ENCODE data around the gene RPL18.

Gene RPL18

GRCh38 chr19:48638831-48639381 lies 19.9 kb upstream of the RPL18 start:
- no peak for DNase-seq (ENCODE audit: low read depth)
- no peak overlapping the region for H3K4me3 ChIP-seq (ENCODE audit: control insufficient read depth, low read depth, low read length)
- TF ChIP-seq, protein P1, sequence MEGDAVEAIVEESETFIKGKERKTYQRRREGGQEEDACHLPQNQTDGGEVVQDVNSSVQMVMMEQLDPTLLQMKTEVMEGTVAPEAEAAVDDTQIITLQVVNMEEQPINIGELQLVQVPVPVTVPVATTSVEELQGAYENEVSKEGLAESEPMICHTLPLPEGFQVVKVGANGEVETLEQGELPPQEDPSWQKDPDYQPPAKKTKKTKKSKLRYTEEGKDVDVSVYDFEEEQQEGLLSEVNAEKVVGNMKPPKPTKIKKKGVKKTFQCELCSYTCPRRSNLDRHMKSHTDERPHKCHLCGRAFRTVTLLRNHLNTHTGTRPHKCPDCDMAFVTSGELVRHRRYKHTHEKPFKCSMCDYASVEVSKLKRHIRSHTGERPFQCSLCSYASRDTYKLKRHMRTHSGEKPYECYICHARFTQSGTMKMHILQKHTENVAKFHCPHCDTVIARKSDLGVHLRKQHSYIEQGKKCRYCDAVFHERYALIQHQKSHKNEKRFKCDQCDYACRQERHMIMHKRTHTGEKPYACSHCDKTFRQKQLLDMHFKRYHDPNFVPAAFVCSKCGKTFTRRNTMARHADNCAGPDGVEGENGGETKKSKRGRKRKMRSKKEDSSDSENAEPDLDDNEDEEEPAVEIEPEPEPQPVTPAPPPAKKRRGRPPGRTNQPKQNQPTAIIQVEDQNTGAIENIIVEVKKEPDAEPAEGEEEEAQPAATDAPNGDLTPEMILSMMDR (IDR thresholded peaks at IDR 0.05; ENCODE audit: control insufficient read depth, insufficient read depth, low read depth, low read length, missing control alignments), result no peak

DNA sequence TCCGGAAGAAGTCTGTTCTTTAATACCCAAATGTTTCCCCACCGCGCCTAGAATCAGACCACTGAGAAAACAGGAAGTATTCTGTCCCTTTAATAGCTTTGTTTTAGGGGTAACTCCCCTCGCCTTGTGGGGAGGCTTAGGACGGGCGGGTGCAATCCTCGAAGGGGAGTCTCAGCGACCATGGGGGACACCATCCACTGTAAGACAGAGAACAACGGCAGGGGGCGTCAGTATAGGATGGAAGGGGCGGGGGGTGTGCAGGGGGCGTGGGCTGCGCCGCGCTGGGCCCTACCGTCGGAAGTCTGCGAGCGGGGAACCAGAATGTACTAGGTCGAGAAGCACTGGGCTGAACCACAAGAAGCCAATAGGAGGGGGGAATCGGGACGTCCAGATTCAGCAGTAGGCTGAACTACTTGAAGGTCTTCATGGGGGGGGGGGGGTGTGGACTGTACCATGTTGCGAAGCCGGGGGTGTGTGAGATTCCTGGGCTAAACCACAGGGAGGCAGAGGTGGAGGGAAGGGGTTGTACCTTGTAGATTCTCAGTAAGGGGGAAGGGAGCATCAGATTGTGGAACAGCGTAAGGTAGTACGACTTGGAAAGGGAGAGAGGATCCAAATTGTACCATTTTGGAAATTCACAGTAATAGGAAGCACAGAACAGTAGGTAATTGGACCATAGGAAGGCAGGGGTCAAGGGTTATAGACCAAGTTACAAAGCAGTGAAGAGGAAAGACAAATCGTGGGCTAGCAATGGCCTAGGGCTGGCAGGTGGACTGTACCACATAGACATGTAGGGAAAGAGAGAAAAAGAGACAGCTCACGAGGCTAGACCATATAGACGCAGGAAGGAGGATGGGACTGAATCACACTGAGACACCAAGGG lies 19.2 kb upstream of the RPL18 start:
- TF ChIP-seq, protein P1 (IDR thresholded peaks at IDR 0.05; ENCODE audit: control insufficient read depth, insufficient read depth, low read depth, low read length, missing control alignments), result no peak
- DNase-seq (ENCODE audit: low read depth), result peak; percentile 94

GRCh38 chr19:48637449-48637947 lies 18.5 kb upstream of the RPL18 start:
- TF ChIP-seq, protein P1 (IDR thresholded peaks at IDR 0.05; ENCODE audit: control insufficient read depth, insufficient read depth, low read depth, low read length, missing control alignments), result no peak
- peak; percentile 97 for DNase-seq (ENCODE audit: low read depth)
- H3K4me3 ChIP-seq (ENCODE audit: control insufficient read depth, low read depth, low read length), result peak overlapping the region; percentile 63

More for the DNA sequence above, 19.2 kb upstream of the RPL18 start:
- H3K4me3 ChIP-seq (ENCODE audit: control insufficient read depth, low read depth, low read length), result peak overlapping the region; percentile 63

DNA sequence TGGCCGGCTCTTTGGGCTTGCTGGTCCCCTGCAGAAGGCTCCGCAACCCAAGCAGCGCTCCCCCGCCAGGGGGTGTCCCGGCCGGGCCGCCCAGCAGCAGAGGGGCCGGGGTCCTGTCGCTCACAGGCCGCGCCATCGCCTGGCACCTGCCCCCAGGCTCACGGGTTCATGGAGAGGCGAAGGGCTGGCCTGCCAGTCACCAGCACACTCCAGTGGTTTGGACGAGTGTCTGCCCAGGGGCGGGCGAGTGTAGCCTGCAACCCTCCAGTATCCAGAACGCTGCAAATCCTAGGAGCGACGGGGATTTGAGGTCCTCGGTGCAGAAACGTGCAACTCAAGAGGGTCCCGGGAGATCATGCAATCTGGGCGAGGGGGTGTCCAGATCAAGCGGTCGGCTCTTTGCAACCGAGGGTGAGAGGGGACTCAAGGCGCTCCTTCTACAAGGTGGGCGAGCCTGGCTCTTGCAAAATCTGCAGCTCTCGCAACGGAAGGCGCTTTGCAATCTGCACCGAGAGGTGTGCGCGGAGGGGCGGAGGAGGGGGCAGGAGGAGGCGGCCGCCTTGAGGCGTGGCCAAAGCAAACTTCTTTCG lies 18.0 kb upstream of the RPL18 start, which contains the start of gene DBP:
TSS of gene DBP (minus strand) at position 521 of the 590 bp plus-strand sequence. CDS start at position 136, 385 bp downstream.
- H3K4me3 ChIP-seq (ENCODE audit: control insufficient read depth, low read depth, low read length), result peak within 1 kb of the TSS; percentile 63
- DNase-seq (ENCODE audit: low read depth), result no peak
- TF ChIP-seq, protein P1 (IDR thresholded peaks at IDR 0.05; ENCODE audit: control insufficient read depth, insufficient read depth, low read depth, low read length, missing control alignments), result peak; percentile 12

DNA sequence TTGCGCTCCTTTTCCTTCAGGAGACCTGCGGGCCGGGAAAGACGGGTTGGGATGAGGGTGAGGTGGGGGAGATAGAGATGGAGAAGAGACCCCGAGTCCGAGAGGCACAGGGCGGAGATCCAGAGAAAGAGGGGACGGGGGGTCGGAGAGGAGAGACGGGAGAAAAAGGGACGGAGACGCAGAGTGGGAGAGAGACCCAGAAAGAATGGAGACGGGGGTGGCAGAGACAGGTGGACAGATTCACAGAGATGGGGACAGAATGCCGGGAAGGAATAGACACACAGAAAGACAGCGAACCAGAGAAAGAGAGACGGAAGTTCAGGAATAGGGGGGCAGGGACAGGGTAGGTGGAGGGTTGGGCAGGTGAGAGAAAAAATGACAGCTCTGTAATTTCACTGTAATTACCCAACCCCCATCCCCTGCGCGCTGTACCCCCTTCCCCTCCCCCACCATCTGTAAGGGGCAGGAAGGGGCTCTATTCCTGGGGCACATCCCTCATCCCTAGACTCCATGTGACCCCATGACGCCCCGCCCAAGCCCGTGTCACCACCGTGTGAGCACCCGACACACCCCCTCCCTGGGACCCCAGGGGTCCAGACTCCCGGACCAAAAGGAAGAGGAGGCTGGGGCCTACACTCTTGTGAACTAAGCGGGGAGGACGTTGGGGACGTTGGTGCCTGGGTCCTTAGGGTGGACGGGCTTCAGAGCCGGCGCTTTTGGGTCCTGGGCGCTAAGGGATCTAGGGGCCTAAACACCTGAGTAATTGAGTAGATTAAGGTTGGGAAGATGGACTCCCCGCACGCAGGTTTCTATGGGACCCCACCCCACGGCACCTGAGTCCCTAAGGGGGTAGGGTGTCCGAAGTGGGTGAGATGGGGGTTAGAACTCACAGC lies 17.2 kb upstream of the RPL18 start:
- no peak for DNase-seq (ENCODE audit: low read depth)
- peak overlapping the region; percentile 63 for H3K4me3 ChIP-seq (ENCODE audit: control insufficient read depth, low read depth, low read length)
- TF ChIP-seq, protein P1 (IDR thresholded peaks at IDR 0.05; ENCODE audit: control insufficient read depth, insufficient read depth, low read depth, low read length, missing control alignments), result no peak
